A549 (cell line): ENCODE data around the gene UTP14C. TPM values are rescaled to one million over a fixed set of nuclear protein-coding genes. Genes with fewer than 3 reads are reported as not detected.

Experiments
- ATAC-seq, 2 experiments: fragments of 200-7000 bp in 1 of 2; fragments of >200 bp in 1 of 2; cut with Nextera tagmentation in 1 of 2; cut with Tn5 transposase in 1 of 2; 3 replicates each; pipeline versions ENCODE4 v1.8.0 to v1.9.1; 2018 to 2020; ENCODE audit warnings: mild to moderate bottlenecking in 1 of 2, moderate library complexity in 1 of 2
- CTCF ChIA-PET: fragments of 300-600 bp; sonication (Branson Sonifier 250); formaldehyde crosslinking; extraction: SDS; loops from one replicate; lab custom pipeline; 2021; ENCODE audit warnings: antibody characterized with exemption, inconsistent platforms; lab: Yijun Ruan, JAX
- POLR2A ChIA-PET: fragments of 350-600 bp; formaldehyde crosslinking; extraction: SDS; loops from one replicate; lab custom pipeline; 2021; ENCODE audit warnings: antibody characterized with exemption, inconsistent platforms; lab: Yijun Ruan, JAX
- DNase-seq, 2 experiments: peaks; one replicate each; pipeline versions ENCODE4 v3.0.0 to v3.0.0-alpha.2; 2011 to 2016; ENCODE audit warnings: low read depth in 1 of 2, low spot score in 1 of 2
- FAIRE-seq: peaks from 2 replicates; lab custom pipeline; 2011; peaks lifted over from hg19 to GRCh38; lab: Jason Lieb, UNC
- H3K27ac ChIP-seq, 2 experiments: fragments of >200 bp; sonication (Bioruptor Twin); formaldehyde crosslinking; 3 replicates each; pipeline ENCODE4 v1.5.1; 2016 to 2017
- H3K4me1 ChIP-seq: fragments of >200 bp; sonication (Bioruptor Twin); formaldehyde crosslinking; 3 replicates; pipeline ENCODE4 v1.6.1; 2016
- H3K4me2 ChIP-seq: fragments of >200 bp; sonication (Bioruptor Twin); formaldehyde crosslinking; 3 replicates; pipeline ENCODE4 v1.6.1; 2016
- H3K4me3 ChIP-seq: fragments of >200 bp; sonication (Bioruptor Twin); formaldehyde crosslinking; 3 replicates; pipeline ENCODE4 v1.5.1; 2016
- H3K9me3 ChIP-seq: fragments of >200 bp; sonication (Bioruptor Twin); formaldehyde crosslinking; 3 replicates; pipeline ENCODE4 v1.6.1; 2016
- ATOH8 ChIP-seq: fragments of 250-450 bp; sonication (Bioruptor Pico); IDR thresholded peaks from 2 replicates; pipeline ENCODE4 v1.5.0; 2020; ENCODE audit warnings: low read depth, mild to moderate bottlenecking, moderate library complexity
- BHLHE40 ChIP-seq: IDR thresholded peaks from 2 replicates; pipeline ENCODE4 v1.6.1; 2012; ENCODE audit warnings: low read depth, low read length, inconsistent platforms
- E2F6 ChIP-seq: IDR thresholded peaks from 2 replicates; pipeline ENCODE4 v1.6.1; 2012; ENCODE audit warnings: low read depth, borderline replicate concordance
- HES2 ChIP-seq: fragments of >200 bp; sonication (Bioruptor Twin); formaldehyde crosslinking; IDR thresholded peaks from 2 replicates; pipeline ENCODE4 v1.6.1; 2016
- HMGXB4 ChIP-seq: fragments of 250-450 bp; sonication (Bioruptor Pico); IDR thresholded peaks from 2 replicates; pipeline ENCODE4 v1.5.0; 2021; ENCODE audit warnings: mild to moderate bottlenecking, moderate library complexity, borderline replicate concordance
- HOXA7 ChIP-seq: fragments of 250-450 bp; sonication (Bioruptor Pico); IDR thresholded peaks from 2 replicates; pipeline ENCODE4 v1.5.0; 2020; ENCODE audit warnings: mild to moderate bottlenecking, moderate library complexity
- MAFK ChIP-seq: fragments of 450-650 bp; IDR thresholded peaks from 2 replicates; pipeline ENCODE4 v1.6.1; 2014; ENCODE audit not compliant: partially characterized antibody
- POLR2AphosphoS2 ChIP-seq: conservative IDR thresholded peaks from 2 replicates; pipeline ENCODE4 v1.6.1; 2012; ENCODE audit warnings: low read length, improper control_type of control experiment, inconsistent platforms
- RFX5 ChIP-seq: fragments of 450-650 bp; IDR thresholded peaks from 2 replicates; pipeline ENCODE4 v1.7.1; 2014; ENCODE audit warnings: antibody characterized with exemption, mild to moderate bottlenecking, moderate library complexity
- ZNF302 ChIP-seq: fragments of 250-450 bp; sonication (Bioruptor Pico); IDR thresholded peaks from 2 replicates; pipeline ENCODE4 v1.9.0; 2021; ENCODE audit warnings: inconsistent platforms, mild to moderate bottlenecking, moderate library complexity
- ZSCAN20 ChIP-seq: fragments of 250-450 bp; sonication (Bioruptor Pico); IDR thresholded peaks from 2 replicates; pipeline ENCODE4 v1.8.0; 2022; ENCODE audit warnings: mild to moderate bottlenecking, moderate library complexity
- WGBS: methylation state at CpG from one replicate; pipeline ENCODE4 v1.1.6; 2017; ENCODE audit errors: missing lambda C conversion rate; 5-methylcytosine and 5-hydroxymethylcytosine counted together
- polyA plus RNA-seq, 4 experiments: library from polyadenylated mRNA; depleted of rRNA in 3 of 4; stranded (reverse); fragments of >200 nt; fragmentation: RNase III in 1 of 4; extraction: RNeasy Plus Mini Kit Qiagen cat#74134 plus additional on column Dnase treatment in 1 of 4; gene quantifications; 2 replicates in 3 of 4; 3 replicates in 1 of 4; pipeline ENCODE4 v1.2.3, GENCODE V29; 2011 to 2017

Gene UTP14C
- polyA plus RNA-seq, 2 of the 4 experiments (the other 2 are of a cell fraction): 8.6 to 15.1 TPM

- TF ChIP-seq E2F6: no peak
- TF ChIP-seq ATOH8 (CRISPR knock-in tag): no peak
- TF ChIP-seq HOXA7 (CRISPR knock-in tag): no peak
- H3K4me2 ChIP-seq: no peak overlapping the region
- CTCF ChIA-PET: no interaction called here
- POLR2A ChIA-PET: no interaction called here
- DNase-seq (no peak), FAIRE-seq (no peak), ATAC-seq (no peak)
- WGBS: 70% methylated on average over 8 of the region's 8 CpGs
- no peak overlapping the region for H3K4me3 ChIP-seq
- no peaks in the 10 kb centered on the region for H3K9me3 ChIP-seq
- no peak overlapping the region for H3K27ac ChIP-seq
- 0 out of 3 replicates have a peak, but pooled peaks cover 5% of the 10 kb centered on the region for H3K4me1 ChIP-seq
These were observed 17.8 kb upstream of the UTP14C start for GRCh38 chr13:52006523-52007245.

GRCh38 chr13:52009946-52010345 is 14.5 kb upstream of the UTP14C start:
- Histone ChIP-seq H3K9me3 (no peaks in the 10 kb centered on the region), H3K4me3 (no peak overlapping the region), H3K27ac (no peak overlapping the region), H3K4me2 (no peak overlapping the region), H3K4me1 (peaks cover 10% of the 10 kb centered on the region; the same call in 1 of the 3 replicates)
- FAIRE-seq (no peak), DNase-seq (no peak), ATAC-seq (no peak)
- TF ChIP-seq RFX5 (no peak), HMGXB4 (CRISPR knock-in tag) (no peak), ZSCAN20 (CRISPR knock-in tag) (no peak), MAFK (no peak)
- CTCF ChIA-PET: interaction anchor here (1.0 kb wide), 1 partner anchor 9 kb away, joined by 3 read pairs; no protein-coding TSS in a partner anchor
- 60% methylated on average over 6 of the region's 6 CpGs for WGBS
- POLR2A ChIA-PET: no interaction called here

GRCh38 chr13:52010890-52011631 is 13.4 kb upstream of the UTP14C start, which contains the start of gene ATP7B:
ATP7B (minus strand) TSS chr13:52011450; CDS start chr13:52011337, 113 bp downstream.
- Histone ChIP-seq H3K4me2 (peak within 1 kb of the TSS; percentile 96), H3K9me3 (no peaks in the 10 kb centered on the region), H3K4me3 (peak within 1 kb of the TSS; percentile 95), H3K27ac (peak within 1 kb of the TSS; percentile 79 to 89), H3K4me1 (peaks cover 10% of the 10 kb centered on the region; the same call in 1 of the 3 replicates)
- peak; percentile 5 to 31 for DNase-seq
- no peak for TF ChIP-seq ZNF302 (CRISPR knock-in tag)
- TF ChIP-seq HES2: no peak
- no peak for TF ChIP-seq ATOH8 (CRISPR knock-in tag)
- no peak for TF ChIP-seq BHLHE40
- TF ChIP-seq POLR2AphosphoS2: no peak
- POLR2A ChIA-PET: no interaction called here
- CTCF ChIA-PET: no interaction called here
- 43% methylated on average over 19 of the region's 46 CpGs for WGBS
- FAIRE-seq: no peak
- peak; percentile 43 to 60 for ATAC-seq
